ENCODE data around the gene CDKN2B. TPM values are rescaled to one million over a fixed set of nuclear protein-coding genes. Genes with fewer than 3 reads are reported as not detected.

CDKN2B gene
- total RNA-seq, 1 experiment from 2014 or later, result 9.8 TPM

DNA sequence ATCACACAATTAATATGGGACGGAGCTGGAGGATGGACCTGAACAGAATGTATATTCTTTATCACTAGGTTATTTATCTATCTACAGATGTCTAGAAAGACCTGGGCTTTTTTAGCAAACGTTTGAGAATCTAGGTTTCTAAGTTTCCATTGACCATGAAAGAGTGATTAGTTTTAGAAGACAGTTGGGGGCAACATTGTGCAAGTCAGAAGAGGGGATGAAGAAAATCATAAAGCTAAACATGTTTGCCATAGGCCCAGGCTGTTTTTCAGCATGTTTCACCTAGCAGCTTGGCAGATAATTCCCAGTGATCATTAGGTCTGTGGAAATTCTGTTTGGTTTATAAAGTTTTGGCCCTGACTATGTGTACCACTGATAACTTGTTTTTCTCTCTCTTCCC, 44.1 kb upstream of the CDKN2B start:
- Histone ChIP-seq H3K9ac (ENCODE audit: low read length) (no peak overlapping the region), H3K27ac (ENCODE audit: low read depth, low read length) (no peak overlapping the region), H3K9me3 (ENCODE audit: control insufficient read depth in 1 of 2, insufficient read depth in 1 of 2, low read depth in 1 of 2, low read length in 2 of 2) (no peaks in the 10 kb centered on the region), H4K20me1 (ENCODE audit: insufficient read depth) (no peaks in the 10 kb centered on the region), H3K79me2 (ENCODE audit: insufficient read depth, low read length) (no peaks in the 10 kb centered on the region), H3K36me3 (ENCODE audit: control insufficient read depth in 1 of 2, insufficient read depth in 2 of 2, low read length in 2 of 2) (no peaks in the 10 kb centered on the region), H3K9me2 (ENCODE audit: insufficient read depth) (no peaks in the 10 kb centered on the region), H3K27me3 (ENCODE audit: insufficient read depth, low read length) (no peaks in the 10 kb centered on the region), H3K4me1 (ENCODE audit: control insufficient read depth in 1 of 2, insufficient read depth in 2 of 2, low read length in 2 of 2) (peaks cover 17 to 20% of the 10 kb centered on the region in 2 experiments), H3K4me3 (replicated peaks in 1 of 2; ENCODE audit: low read depth in 1 of 2, low read length in 2 of 2) (no peak overlapping the region), H2AFZ (ENCODE audit: low read depth, low read length, poor library complexity, severe bottlenecking) (no peak overlapping the region), H3K4me2 (ENCODE audit: low read length) (peak overlapping the region; percentile 32; the same call in 1 of the 2 replicates)
- POLR2A ChIA-PET, result no interaction called here
- intact Hi-C loops (cut with micrococcal nuclease), result no loop called here
- ATAC-seq (0 out of 2 replicates have a peak, but pooled peaks have one; percentile 6), DNase-seq (ENCODE audit: low read depth, low spot score) (no peak)
- CTCF ChIA-PET, result interaction anchor here (0.8 to 1.4 kb wide), 5 partner anchors 43 to 191 kb away, joined by 3 to 7 read pairs (median 4); no protein-coding TSS in a partner anchor
- BruUV-seq (replicated peaks), result no TSS peak
- TF ChIP-seq FOSL1 (IDR thresholded peaks at IDR 0.05; ENCODE audit: low read depth), result no peak
- TF ChIP-seq POLR2AphosphoS5 (IDR thresholded peaks at IDR 0.05; ENCODE audit: low read depth, low read length), result no peak
- TF ChIP-seq EZH2phosphoT487 (IDR thresholded peaks at IDR 0.05; ENCODE audit: borderline replicate concordance), result no peak
- TF ChIP-seq, protein P1, sequence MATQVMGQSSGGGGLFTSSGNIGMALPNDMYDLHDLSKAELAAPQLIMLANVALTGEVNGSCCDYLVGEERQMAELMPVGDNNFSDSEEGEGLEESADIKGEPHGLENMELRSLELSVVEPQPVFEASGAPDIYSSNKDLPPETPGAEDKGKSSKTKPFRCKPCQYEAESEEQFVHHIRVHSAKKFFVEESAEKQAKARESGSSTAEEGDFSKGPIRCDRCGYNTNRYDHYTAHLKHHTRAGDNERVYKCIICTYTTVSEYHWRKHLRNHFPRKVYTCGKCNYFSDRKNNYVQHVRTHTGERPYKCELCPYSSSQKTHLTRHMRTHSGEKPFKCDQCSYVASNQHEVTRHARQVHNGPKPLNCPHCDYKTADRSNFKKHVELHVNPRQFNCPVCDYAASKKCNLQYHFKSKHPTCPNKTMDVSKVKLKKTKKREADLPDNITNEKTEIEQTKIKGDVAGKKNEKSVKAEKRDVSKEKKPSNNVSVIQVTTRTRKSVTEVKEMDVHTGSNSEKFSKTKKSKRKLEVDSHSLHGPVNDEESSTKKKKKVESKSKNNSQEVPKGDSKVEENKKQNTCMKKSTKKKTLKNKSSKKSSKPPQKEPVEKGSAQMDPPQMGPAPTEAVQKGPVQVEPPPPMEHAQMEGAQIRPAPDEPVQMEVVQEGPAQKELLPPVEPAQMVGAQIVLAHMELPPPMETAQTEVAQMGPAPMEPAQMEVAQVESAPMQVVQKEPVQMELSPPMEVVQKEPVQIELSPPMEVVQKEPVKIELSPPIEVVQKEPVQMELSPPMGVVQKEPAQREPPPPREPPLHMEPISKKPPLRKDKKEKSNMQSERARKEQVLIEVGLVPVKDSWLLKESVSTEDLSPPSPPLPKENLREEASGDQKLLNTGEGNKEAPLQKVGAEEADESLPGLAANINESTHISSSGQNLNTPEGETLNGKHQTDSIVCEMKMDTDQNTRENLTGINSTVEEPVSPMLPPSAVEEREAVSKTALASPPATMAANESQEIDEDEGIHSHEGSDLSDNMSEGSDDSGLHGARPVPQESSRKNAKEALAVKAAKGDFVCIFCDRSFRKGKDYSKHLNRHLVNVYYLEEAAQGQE (IDR thresholded peaks at IDR 0.05; ENCODE audit: low read depth), result no peak
- no peak for TF ChIP-seq TCF7L2 (IDR thresholded peaks at IDR 0.05; ENCODE audit: borderline replicate concordance, extremely low read depth, insufficient read depth, insufficient read length)
- TF ChIP-seq ZNF274 (IDR thresholded peaks at IDR 0.05; ENCODE audit: low read depth, low read length), result no peak
- TF ChIP-seq, protein P2, sequence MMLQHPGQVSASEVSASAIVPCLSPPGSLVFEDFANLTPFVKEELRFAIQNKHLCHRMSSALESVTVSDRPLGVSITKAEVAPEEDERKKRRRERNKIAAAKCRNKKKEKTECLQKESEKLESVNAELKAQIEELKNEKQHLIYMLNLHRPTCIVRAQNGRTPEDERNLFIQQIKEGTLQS (IDR thresholded peaks at IDR 0.05), result no peak
- TF ChIP-seq SRF (IDR thresholded peaks at IDR 0.05; ENCODE audit: low read depth), result no peak
- no peak for TF ChIP-seq CEBPB (IDR thresholded peaks at IDR 0.05; ENCODE audit: low read depth)
- TF ChIP-seq, protein P3, sequence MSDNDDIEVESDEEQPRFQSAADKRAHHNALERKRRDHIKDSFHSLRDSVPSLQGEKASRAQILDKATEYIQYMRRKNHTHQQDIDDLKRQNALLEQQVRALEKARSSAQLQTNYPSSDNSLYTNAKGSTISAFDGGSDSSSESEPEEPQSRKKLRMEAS (IDR thresholded peaks at IDR 0.05), result no peak
- TF ChIP-seq JUND (IDR thresholded peaks at IDR 0.05), result no peak
- TF ChIP-seq, protein P4, sequence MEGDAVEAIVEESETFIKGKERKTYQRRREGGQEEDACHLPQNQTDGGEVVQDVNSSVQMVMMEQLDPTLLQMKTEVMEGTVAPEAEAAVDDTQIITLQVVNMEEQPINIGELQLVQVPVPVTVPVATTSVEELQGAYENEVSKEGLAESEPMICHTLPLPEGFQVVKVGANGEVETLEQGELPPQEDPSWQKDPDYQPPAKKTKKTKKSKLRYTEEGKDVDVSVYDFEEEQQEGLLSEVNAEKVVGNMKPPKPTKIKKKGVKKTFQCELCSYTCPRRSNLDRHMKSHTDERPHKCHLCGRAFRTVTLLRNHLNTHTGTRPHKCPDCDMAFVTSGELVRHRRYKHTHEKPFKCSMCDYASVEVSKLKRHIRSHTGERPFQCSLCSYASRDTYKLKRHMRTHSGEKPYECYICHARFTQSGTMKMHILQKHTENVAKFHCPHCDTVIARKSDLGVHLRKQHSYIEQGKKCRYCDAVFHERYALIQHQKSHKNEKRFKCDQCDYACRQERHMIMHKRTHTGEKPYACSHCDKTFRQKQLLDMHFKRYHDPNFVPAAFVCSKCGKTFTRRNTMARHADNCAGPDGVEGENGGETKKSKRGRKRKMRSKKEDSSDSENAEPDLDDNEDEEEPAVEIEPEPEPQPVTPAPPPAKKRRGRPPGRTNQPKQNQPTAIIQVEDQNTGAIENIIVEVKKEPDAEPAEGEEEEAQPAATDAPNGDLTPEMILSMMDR (IDR thresholded peaks at IDR 0.05 in 2 of 3, conservative IDR thresholded peaks at IDR 0.05 in 1 of 3; ENCODE audit: borderline replicate concordance in 1 of 3, insufficient read depth in 1 of 3, low read depth in 2 of 3, low read length in 2 of 3), result peak in 1 of 3 experiments; percentile 10; a peak in 1 of 6 replicates
- no peak for TF ChIP-seq YY1 (IDR thresholded peaks at IDR 0.05; ENCODE audit: extremely low read depth, insufficient replicate concordance, low read depth, low read length)
- TF ChIP-seq ELF1 (IDR thresholded peaks at IDR 0.05; ENCODE audit: borderline replicate concordance, low read depth), result no peak
- TF ChIP-seq POLR2A (IDR thresholded peaks at IDR 0.05; ENCODE audit: borderline replicate concordance, extremely low read depth, insufficient read depth, insufficient read length), result no peak
- peak; percentile 46 for TF ChIP-seq RAD21 (IDR thresholded peaks at IDR 0.05; ENCODE audit: low read depth)
- no peak for TF ChIP-seq EZH2 (IDR thresholded peaks at IDR 0.05)
- RAD21 ChIA-PET (ENCODE audit: low non-redundant PET in 1 of 2, low total read pairs in 2 of 2, uncharacterized antibody in 2 of 2, unreplicated experiment in 2 of 2), result interaction anchor here in 1 of 2 experiments (0.8 kb wide), 1 partner anchor 191 kb away, joined by 3 read pairs; no protein-coding TSS in a partner anchor
